Activated T-cell treated with anti-CD3 and anti-CD28 coated beads, Interleukin-2, amount 50 U/mL, for 72 hours (primary cell): ENCODE data around the gene GPC3. TPM values are rescaled to one million over a fixed set of nuclear protein-coding genes. Genes with fewer than 3 reads are reported as not detected.

Experiments
- ATAC-seq, 2 donors: fragments of 150-1000 bp; cut with Tn5 transposase; replicated peaks in 1 of 2; 2 replicates each; pipeline ENCODE4 v1.10.0; 2021; ENCODE audit warnings: moderate library complexity in 2 of 2, mild to moderate bottlenecking in 1 of 2
- DNase-seq, 2 donors: peaks; one replicate each; pipeline ENCODE4 v3.0.0; 2021 to 2022; ENCODE audit warnings: mixed read lengths in 1 of 2
- H3K27ac Mint-ChIP-seq: one replicate; pipeline ENCODE4 v1.8.0; 2022; ENCODE audit warnings: mild to moderate bottlenecking, moderate library complexity, mixed read lengths
- H3K27me3 Mint-ChIP-seq: one replicate; pipeline ENCODE4 v1.8.0; 2022; ENCODE audit warnings: low read depth, mixed read lengths
- H3K36me3 Mint-ChIP-seq, 2 donors: one replicate each; pipeline ENCODE4 v1.8.0; 2022; ENCODE audit warnings: mixed read lengths in 2 of 2, mild to moderate bottlenecking in 1 of 2; ENCODE audit not compliant: insufficient read depth in 2 of 2
- H3K4me1 Mint-ChIP-seq: one replicate; pipeline ENCODE4 v1.8.0; 2022; ENCODE audit warnings: low read depth, mixed read lengths
- H3K4me3 Mint-ChIP-seq, 2 donors: one replicate each; pipeline ENCODE4 v1.8.0; 2022; ENCODE audit warnings: mild to moderate bottlenecking in 2 of 2, mixed read lengths in 2 of 2, moderate library complexity in 2 of 2
- H3K9me3 Mint-ChIP-seq, 2 donors: one replicate each; pipeline ENCODE4 v1.8.0; 2022; ENCODE audit warnings: mixed read lengths in 2 of 2
- total RNA-seq, 2 donors: library from RNA; stranded (reverse); gene quantifications; one replicate each; pipeline ENCODE4 v1.2.3, GENCODE V29; 2022

The GPC3 gene
- total RNA-seq, 2 donors from 2014 or later = 0.39 to 0.41 TPM

DNA sequence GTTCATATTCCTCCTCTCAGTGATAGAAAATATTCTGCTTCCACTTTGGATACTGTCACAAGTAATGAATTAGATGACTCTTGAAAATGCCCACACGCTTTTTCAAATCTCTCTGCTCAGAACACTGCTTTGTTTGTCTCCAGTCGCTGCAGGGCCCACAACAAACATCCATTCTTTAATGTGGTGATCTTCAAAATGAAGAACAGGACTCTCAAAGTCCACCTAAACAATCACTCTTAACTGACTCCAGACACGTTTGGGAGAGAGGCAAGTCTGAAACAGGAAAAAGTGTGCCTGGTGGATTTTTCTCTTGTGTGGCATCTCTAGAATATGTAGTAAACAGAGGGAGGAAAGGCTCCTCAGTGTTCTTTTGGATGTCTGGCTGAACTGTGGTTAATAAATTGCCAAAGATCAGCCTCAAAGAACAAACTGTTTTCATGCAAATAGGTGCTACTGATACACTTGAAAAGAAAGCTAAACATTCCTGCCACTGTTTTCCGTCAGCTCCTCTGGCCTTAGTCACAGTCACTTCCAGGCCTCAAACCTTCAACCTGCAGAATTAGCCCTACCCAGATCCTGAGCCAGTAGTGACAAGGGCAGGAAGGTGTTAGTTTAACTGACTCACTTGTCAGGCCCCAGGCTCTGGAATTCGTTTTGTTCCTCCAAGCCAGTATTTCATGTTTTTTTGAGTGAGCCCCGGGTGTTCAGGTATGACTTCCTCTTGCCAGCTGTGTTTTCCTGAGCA, 310.5 kb downstream of the GPC3 start:
- H3K4me3 Mint-ChIP-seq = no peak overlapping the region

DNA sequence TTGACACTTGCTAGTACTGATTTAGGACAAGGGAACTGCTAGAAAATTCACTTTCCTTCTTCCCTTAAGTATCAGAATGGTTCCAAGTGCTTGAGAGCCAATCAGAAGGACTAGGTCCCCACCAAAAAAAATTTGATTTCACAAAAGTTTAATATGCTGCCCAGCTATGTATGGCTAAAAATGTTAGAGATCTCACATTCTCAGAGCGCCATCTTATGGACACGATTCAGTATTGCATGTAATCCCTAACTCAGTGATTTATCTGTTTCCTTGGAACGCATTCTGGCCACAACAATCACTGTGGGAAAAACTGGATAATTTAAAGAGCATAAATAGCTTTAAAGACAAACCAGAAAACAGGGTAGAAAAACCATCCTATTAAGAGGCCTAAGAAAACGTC, 315.0 kb downstream of the GPC3 start:
- peak in 1 of 2 donors; percentile 0 for DNase-seq
- ATAC-seq = no peak
- Mint-ChIP-seq H3K27me3 (peaks cover 22% of the 10 kb centered on the region), H3K36me3 (no peaks in the 10 kb centered on the region), H3K4me3 (no peak overlapping the region), H3K27ac (no peak overlapping the region), H3K4me1 (no peaks in the 10 kb centered on the region), H3K9me3 (no peaks in the 10 kb centered on the region)

More for the DNA sequence above, 310.5 kb downstream of the GPC3 start:
- Mint-ChIP-seq H3K27ac (no peak overlapping the region), H3K9me3 (no peaks in the 10 kb centered on the region), H3K36me3 (no peaks in the 10 kb centered on the region), H3K4me1 (no peaks in the 10 kb centered on the region), H3K27me3 (peaks cover 25% of the 10 kb centered on the region)
- ATAC-seq (no peak), DNase-seq (no peak)

DNA sequence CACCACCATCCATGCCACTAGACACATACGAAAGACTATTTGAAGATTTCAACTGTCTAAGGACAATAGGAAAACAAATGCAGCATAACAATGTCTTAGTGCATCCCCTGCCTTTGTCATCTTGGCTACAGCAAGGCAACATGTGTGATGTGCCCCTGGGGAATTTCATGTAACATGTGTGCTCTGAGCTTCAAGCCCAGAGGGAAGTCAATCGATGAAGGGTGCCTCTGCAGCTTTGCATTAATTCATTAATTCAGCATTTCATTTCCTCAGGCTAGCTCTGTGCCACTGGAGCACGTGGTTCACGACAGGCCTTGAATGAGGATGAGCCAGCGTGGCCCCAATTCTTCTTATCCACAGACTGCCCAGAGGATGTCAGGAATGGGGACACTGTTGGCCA, 316.2 kb downstream of the GPC3 start:
- Mint-ChIP-seq H3K27ac (no peak overlapping the region), H3K4me3 (no peak overlapping the region)
- no peak for ATAC-seq

DNA sequence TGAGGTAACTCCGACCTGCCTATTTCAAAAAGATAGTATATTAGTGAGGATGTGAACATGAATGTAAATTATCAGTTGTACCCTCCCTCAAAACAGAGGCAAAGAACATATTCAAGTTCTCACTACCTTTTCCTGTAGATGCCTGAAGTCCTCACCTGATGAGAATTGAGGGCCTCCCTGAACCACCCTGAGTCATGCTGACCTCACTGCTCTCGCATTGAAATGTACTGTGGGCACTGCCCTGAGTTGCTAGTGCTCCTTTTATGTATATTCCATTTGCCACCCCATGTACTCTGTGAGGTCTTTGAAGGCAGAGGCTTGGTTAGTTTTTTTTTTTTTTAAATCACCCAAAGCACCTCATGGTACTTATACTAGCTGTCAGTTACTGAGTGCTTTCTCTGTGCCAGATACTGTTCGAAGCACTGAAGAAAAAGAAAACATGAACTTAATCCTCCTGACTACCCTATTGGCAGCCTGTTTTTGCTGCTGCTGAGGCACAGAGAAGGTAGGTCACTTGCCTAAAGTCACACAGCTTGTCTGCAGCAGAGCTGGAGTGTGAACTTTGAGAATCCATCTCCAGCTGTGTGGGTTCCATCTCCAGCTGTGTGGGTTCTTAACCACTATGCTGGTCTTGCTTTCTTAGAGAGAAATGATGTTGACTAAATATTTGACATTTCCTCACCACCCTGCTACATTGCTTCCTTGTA, 317.0 kb downstream of the GPC3 start:
- Mint-ChIP-seq H3K27me3 (peaks cover 22% of the 10 kb centered on the region), H3K4me1 (no peaks in the 10 kb centered on the region), H3K36me3 (no peaks in the 10 kb centered on the region), H3K9me3 (no peaks in the 10 kb centered on the region), H3K4me3 (no peak overlapping the region), H3K27ac (no peak overlapping the region)
- DNase-seq (peak; percentile 0 to 10), ATAC-seq (peak; percentile 47 to 69)

More for the DNA sequence above, 316.2 kb downstream of the GPC3 start:
- no peak for DNase-seq
- Mint-ChIP-seq H3K27me3 (peaks cover 22% of the 10 kb centered on the region), H3K9me3 (no peaks in the 10 kb centered on the region), H3K4me1 (no peaks in the 10 kb centered on the region), H3K36me3 (no peaks in the 10 kb centered on the region)

DNA sequence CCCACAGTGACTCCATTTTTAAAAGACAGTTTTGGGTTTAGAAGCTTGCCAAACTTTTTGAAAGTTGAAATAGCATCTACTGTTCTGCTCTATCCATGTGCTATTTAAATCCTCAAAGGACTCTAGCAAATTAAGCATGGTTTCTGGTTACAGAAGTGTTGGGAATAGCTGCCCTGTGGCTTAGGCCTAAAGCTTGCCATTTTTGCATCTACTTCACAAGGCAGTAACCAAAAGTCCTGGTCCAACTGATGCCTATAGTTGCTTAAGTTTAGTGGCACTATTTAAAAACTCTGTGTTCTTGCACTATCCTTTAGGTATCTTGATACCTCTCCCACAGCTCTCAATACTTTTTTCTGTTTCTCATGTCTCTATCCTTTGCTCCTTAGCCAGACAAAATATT, 319.1 kb downstream of the GPC3 start:
- Mint-ChIP-seq H3K27ac (no peak overlapping the region), H3K9me3 (no peaks in the 10 kb centered on the region), H3K36me3 (no peaks in the 10 kb centered on the region), H3K27me3 (peaks cover 32% of the 10 kb centered on the region), H3K4me1 (no peaks in the 10 kb centered on the region), H3K4me3 (no peak overlapping the region)
- no peak for DNase-seq
- no peak for ATAC-seq

DNA sequence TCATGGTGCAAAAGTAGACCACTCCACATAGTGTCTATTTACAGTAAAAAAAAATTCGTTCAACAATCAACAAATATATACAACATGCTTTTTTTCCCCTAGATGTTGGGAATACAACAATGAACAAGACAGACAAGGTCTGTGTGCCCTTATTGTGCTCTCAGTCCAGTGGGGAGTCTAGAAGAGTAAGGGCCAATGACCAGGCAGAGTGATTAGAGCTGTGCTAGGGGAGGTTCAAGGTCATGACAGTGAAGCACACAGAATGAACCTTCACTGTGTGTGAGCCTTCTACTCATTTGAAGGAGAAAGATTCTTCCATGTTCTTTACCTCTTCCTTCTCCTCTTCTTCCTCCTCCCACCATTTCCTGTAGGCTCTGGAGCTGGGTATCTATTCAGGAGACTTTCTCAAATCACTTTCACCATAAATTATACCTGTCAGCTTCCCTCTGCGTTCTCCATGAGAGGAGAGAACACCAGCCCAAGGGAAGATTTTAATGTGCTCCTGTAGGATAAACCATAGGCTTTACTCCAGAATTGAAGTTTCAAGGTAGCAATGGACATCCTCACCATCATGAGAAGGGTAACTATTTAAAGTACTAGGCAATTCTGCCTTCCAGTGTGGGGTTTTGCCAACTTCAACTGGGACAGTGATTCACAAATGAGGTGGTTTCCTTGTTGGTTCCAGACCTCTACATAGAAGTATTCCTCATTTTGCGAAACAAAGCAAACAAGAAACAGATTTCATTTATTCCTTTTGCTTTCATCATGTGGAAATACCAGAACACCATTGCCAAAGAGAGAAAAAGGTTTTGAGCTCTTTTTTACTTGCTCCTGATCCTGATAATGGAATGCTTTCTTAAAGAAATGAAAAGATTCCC, 323.2 kb downstream of the GPC3 start:
- H3K27ac Mint-ChIP-seq = no peak overlapping the region
- no peak overlapping the region for H3K4me3 Mint-ChIP-seq
- no peaks in the 10 kb centered on the region for H3K36me3 Mint-ChIP-seq
- H3K9me3 Mint-ChIP-seq = no peaks in the 10 kb centered on the region
- peaks cover 10% of the 10 kb centered on the region for H3K27me3 Mint-ChIP-seq
- no peaks in the 10 kb centered on the region for H3K4me1 Mint-ChIP-seq
- ATAC-seq = no peak
- DNase-seq = no peak

DNA sequence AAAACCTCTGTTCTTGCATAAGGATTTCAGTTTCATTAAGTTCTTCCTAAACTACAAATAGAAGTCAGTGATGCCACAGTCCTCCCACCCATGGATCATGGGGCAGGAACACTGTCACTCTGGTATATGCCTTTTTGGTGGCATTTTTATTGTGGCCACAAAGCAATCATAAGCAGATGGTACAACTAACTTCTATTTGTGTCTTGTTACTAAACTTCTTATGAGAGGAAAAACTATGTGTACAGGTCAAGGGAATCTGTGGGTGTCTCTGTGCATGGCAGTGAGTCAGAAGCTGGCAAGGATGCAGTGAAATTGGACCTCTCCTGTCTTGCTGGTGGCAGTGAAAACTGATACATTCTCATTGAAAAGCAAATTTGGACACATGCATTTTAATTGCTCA, 325.1 kb downstream of the GPC3 start:
- ATAC-seq = no peak
- H3K9me3 Mint-ChIP-seq = no peaks in the 10 kb centered on the region
- H3K4me3 Mint-ChIP-seq = no peak overlapping the region
- no peak overlapping the region for H3K27ac Mint-ChIP-seq
- no peak for DNase-seq
- H3K4me1 Mint-ChIP-seq = no peaks in the 10 kb centered on the region
- peaks cover 17% of the 10 kb centered on the region for H3K27me3 Mint-ChIP-seq
- H3K36me3 Mint-ChIP-seq = no peaks in the 10 kb centered on the region

DNA sequence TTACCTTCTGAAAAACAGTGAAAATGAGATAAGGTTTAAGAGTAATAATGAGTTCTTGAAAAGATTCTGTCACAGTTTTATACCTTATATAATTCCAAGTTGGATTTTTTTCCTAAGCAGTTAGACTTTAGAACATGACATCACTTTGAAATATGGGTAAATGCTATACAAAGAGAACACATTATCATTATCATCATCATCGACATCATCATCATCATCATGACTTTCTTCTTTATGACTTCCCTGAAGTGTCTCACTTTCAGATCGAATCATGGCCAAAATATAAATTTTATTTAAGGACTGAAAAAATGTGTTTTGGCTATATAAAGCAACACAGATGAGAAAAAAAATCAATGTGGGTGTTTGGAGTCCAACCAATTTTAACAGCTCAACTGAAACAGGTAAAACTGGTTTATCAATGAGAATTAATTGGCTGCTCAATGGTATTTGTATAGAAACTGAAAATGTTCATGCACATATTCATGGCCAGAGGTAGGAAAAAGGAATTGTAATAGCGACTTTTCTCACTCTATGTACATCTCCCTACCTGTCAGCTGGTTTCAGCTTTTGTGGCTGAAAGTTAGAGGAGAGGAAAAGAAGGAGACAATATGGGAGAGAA, 327.0 kb downstream of the GPC3 start:
- no peak overlapping the region for H3K4me3 Mint-ChIP-seq
- DNase-seq (no peak), ATAC-seq (no peak)
- H3K9me3 Mint-ChIP-seq = no peaks in the 10 kb centered on the region
- H3K27me3 Mint-ChIP-seq = peaks cover 18% of the 10 kb centered on the region
- H3K36me3 Mint-ChIP-seq = no peaks in the 10 kb centered on the region
- H3K27ac Mint-ChIP-seq = no peak overlapping the region
- no peaks in the 10 kb centered on the region for H3K4me1 Mint-ChIP-seq

DNA sequence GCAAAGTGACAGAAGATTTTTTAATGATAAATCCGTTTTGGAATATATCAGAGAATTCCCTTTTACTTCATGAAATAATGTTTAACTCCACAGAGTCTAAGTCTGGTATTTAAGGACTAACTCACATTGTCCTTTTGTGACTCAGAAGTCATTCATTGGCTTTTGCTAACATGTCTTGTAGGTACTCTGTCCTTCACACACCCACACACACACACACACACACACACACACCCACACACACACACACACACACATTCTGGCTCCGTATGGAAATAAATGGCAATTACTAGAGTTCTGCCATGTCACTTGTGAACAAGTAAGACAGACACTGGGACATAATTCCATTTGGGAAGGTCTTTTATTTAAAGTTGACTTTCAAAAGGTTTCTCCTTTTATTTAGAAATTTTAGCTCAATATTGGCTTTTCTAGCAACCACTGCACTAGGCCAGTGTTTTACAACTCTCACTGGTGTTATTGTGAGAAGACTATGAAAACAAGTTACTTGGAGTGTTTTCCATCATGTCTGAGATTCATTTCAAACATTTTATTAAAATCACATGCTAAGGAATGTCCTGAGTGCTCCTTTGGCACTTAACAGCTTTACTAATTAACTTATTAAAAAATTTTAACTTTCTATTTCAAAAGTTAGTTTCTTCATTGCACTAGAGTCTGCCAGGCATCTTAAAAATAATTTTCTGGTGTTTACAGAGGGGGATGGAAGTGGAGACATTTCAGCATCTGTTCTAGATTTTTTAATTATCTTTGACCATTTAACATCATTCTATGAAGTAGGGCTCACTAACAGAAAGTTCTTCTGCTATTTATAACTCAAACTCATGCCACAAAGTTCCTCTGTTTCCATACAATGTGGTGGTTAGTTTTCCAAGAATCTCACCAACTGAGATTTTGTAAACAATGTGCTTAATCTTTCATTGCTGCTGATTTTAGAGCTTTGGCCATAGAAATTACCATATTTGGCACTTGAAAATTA, 329.8 kb downstream of the GPC3 start:
- peaks cover 14% of the 10 kb centered on the region for H3K27me3 Mint-ChIP-seq
- DNase-seq (no peak), ATAC-seq (no peak)
- no peak overlapping the region for H3K27ac Mint-ChIP-seq
- no peaks in the 10 kb centered on the region for H3K36me3 Mint-ChIP-seq
- no peaks in the 10 kb centered on the region for H3K4me1 Mint-ChIP-seq
- no peak overlapping the region for H3K4me3 Mint-ChIP-seq
- H3K9me3 Mint-ChIP-seq = no peaks in the 10 kb centered on the region

DNA sequence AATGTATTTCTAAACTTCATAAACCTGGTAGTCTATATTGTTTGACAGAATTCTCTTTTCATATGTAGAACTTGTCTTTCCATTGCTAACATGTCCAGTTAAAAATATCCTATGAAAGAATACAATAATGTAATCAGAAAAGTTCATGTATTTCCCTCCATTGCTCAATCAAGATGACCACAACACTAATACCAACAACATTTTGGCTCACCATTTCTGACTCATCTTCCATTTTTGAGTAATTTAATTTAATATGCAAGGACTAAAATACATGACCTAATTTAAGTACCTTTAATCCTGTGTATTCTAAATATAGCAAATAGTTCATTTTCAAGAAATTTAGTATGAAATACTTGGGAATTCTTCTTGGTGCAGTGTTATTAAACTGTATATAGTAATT, 330.6 kb downstream of the GPC3 start:
- H3K9me3 Mint-ChIP-seq = no peaks in the 10 kb centered on the region
- H3K36me3 Mint-ChIP-seq = no peaks in the 10 kb centered on the region
- ATAC-seq (no peak), DNase-seq (no peak)
- no peak overlapping the region for H3K27ac Mint-ChIP-seq
- H3K4me1 Mint-ChIP-seq = no peaks in the 10 kb centered on the region
- H3K4me3 Mint-ChIP-seq = no peak overlapping the region
- H3K27me3 Mint-ChIP-seq = peaks cover 14% of the 10 kb centered on the region

DNA sequence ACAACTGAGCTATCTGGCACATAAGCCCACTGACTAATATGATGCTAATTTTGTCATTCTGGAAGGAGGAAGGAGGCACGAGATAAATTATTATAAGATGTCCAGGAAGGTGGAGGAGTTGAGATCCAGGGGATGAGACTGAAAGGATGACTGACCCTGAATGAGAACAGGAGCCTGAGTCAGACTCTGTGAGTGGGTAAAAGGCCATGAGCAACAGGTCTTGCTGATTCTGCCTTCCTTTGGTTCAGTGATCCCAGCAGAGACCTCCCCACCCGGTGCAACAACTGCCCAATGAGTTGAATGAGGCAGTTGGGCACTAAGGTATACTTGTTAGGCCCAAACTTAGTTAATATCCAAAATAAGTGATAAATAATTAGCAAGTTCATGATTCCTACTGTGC, 332.0 kb downstream of the GPC3 start:
- Mint-ChIP-seq H3K4me1 (no peaks in the 10 kb centered on the region), H3K36me3 (no peaks in the 10 kb centered on the region), H3K27ac (no peak overlapping the region), H3K4me3 (no peak overlapping the region), H3K27me3 (peaks cover 23% of the 10 kb centered on the region), H3K9me3 (no peaks in the 10 kb centered on the region)
- ATAC-seq = no peak
- DNase-seq = no peak

DNA sequence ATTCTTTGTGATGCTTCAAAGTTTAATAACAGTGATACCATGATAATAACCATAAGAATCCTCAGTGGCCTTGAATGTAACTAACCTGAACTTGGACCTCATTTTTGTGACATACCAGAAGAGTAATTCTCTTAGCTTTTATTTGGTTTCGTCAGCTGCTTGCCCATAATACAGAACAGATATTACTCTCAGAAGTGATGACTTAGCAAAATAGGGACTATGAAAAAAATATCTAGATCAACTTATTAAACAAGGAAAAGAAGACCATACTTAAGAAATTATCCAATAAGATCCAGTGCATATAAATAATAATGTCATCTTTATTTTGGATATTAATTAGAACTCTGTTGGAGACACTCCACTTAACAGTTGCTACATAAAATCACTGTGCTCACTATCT, 333.2 kb downstream of the GPC3 start:
- Mint-ChIP-seq H3K4me1 (no peaks in the 10 kb centered on the region), H3K36me3 (no peaks in the 10 kb centered on the region), H3K27me3 (peaks cover 25% of the 10 kb centered on the region), H3K4me3 (no peak overlapping the region), H3K9me3 (no peaks in the 10 kb centered on the region), H3K27ac (no peak overlapping the region)
- ATAC-seq = no peak
- DNase-seq = no peak
